ENCODE measurements around the gene EMC1. TPM values are rescaled to one million over a fixed set of nuclear protein-coding genes. Genes with fewer than 3 reads are reported as not detected.
"Not testable (repeated sequence)": the region's sequence is repeated elsewhere in the genome, so short reads cannot be mapped to it uniquely, and the experiment has no call there.

The EMC1 gene
- total RNA-seq, 1 donor from 2014 or later, result 47.8 TPM

DNA sequence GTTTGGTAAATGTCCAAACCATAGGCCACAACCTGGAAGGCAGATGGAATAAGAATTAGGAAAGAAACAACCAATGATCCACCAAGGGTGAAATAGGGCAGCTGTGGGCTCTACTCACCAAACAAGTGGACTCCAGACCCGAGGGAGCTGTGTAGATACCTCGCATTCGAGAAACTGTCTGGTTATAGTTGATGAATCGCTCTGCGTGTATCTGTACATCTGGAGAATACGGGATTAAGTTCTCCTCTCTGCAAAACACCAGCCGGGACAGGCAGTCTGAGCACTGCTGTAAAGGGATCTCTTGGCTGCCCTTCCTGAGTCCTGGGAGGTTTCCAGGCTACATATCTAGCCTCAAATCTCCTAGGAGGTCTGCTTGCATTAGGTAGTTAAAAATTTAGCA is 31.9 kb downstream of the EMC1 start:
- intact Hi-C loops (cut with micrococcal nuclease), result no loop called here

DNA sequence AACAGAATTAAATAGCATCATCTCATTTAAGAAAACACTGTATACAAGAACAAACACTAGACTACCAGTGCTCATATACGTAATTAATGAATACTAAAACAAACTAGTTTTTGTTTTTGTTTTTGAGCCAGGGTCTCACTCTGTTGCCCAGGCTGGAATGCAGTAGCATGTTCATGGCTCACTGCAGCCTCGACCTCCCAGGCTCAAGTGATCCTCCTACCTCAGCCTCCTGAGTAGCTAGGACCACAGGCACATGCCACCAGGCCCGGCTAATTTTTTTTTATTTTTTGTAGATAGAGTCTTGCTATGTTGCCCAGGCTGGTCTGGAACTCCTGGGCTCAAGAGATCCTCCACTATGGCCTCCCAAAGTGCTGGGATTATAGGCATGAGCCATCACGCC is 34.7 kb downstream of the EMC1 start:
- intact Hi-C loops (cut with micrococcal nuclease), result not testable (repeated sequence)

DNA sequence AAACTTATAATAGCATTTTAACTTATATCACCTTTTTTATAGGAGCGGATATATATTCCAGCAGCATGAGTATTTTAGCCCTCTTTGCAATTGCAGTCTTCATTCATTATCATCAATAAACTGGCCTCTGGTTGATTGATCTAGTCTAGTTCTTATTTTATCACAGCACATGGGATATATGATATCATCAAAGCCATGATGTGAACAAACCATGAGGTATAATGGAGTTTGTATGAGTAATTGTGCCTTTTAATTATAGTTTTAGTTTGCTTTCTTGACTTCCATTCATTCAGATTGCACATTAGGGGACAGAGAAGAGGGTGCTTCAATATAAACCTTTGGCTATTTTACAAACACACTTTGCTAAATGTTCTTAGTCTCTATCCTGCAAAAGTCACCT is 37.7 kb downstream of the EMC1 start:
- intact Hi-C loops (cut with micrococcal nuclease), result no loop called here

DNA sequence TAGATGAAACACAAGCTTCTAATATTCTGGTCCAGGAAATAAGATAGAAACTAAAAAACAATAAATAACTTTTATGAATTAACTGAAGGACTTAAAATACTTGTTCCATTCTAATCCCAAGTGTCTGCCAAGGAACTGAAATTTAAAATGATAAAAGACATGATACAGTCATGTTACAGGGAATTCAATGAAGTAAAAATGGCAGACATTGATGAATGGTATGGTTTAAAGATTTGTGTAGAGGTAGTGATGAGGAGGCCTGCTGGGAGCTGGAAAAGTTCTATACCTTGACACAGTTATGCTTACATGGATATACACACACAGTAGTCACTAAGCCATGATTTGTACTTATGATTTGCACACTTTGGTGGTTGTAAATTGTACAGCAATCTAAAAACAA is 39.2 kb downstream of the EMC1 start:
- intact Hi-C loops (cut with micrococcal nuclease), result no loop called here

DNA sequence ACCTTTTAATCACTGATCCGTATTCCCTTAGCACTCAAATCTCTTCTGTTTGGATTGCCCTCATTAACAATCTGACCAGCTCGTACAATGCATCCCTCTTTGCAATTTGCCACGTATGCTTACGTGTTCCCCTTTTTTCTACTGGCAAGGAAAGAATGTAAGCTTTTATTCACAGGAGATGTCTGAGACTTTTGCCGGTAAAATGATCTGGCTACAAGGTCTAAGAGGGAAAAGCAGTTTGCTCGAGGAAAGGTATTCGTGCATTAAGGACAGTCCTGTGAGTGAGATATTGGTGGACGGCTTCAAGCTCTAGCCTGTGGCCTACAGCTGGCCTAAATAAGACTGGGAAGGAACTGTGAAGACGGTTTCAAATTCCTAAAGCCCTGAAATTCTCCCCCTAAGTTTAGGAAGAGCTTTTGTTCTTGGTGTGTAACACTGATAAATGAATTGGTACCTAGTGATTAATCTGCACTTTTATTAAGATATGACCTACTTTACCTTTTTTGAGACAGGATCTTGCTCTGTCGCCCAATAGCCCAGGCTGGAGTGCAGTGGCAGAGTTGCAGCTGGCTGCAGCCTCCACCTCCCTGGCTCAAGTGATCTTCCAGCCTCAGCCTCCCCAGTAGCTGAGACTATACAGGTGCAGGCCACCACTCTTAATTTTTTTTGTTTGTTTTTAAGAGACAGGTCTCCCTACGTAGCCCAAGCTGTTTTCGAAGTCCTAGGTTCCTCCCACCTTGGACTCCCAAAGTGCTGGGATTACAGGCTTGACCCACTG is 40.4 kb downstream of the EMC1 start:
- intact Hi-C loops (cut with micrococcal nuclease), result loop anchor here (1.0 to 2.0 kb wide), 10 partner anchors 30 to 385 kb away; partner anchors contain the start of genes AKR7A2, ALDH4A1, EMC1 and MRTO4

DNA sequence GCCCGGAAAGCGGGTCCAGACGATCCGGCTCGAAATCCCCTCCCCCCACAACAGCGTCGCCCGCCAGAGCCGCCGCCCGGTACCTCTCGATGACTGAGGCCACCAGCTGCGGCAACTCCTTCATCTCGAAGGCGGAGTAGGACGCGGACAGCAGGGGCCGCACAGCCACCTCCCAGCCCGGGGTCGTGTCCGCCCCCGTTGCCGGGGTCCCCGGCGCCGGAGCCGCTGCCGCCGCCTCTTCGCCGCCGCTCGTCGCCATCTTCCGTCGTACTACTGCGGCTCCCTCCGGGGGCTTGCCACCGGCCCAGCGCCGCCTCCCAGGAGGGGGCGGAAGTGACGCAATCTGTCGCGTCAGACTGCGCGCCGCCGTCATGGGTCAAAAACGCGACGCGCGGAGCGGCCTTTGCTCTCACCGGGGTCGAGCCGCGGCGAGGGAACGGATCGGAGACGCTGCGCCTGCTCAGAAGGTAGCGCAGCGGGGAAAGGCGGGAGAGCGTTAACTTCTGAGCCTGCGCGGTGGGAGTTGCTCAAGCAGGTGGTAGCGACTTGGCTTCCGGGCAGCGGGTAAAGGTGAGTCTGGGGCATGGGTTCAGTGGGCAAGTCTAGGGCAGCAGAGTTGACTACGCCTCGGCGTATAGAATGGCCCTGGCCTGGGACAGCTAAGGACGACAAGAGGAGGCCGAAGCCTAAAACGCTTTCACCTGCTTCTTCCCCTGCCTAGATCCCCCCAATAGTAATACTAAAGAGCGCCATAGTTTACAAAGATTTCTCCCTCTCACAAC is 41.1 kb downstream of the EMC1 start, which contains the start of gene UBR4:
Gene UBR4, minus strand, starts transcription at position 277 of the 782 bp plus-strand sequence. Its CDS starts 18 bp downstream, at position 259.
- intact Hi-C loops (cut with micrococcal nuclease), result loop anchor here (1.0 to 2.0 kb wide), 10 partner anchors 30 to 386 kb away; partner anchors contain the start of genes AKR7A2, ALDH4A1, EMC1 and MRTO4

DNA sequence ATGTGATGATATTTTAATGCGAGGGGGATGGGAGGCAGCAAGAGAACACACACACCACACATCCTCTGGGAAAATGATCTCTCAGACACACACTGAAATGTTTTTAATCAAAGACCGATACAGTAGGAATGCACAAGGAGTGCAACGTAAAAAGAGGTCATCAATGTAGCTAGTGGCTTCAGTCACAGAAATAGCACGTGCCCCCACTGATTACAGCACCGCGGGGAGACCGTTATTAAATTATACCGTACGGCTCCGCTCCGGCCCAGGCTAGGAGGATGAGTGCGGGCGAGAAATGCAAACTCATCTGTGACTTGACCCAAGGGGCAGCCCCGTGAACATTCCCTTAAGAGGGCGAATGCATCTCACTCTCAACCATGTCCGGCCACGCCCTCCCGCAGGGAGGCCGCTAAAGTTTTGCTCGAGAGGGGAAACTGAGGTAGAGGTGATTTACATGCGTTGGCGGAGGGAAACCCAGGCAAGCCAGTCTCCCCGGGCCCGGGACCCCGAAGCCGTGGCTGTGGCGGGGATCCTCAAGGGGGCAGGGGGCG is 41.8 kb downstream of the EMC1 start:
- intact Hi-C loops (cut with micrococcal nuclease), result no loop called here

DNA sequence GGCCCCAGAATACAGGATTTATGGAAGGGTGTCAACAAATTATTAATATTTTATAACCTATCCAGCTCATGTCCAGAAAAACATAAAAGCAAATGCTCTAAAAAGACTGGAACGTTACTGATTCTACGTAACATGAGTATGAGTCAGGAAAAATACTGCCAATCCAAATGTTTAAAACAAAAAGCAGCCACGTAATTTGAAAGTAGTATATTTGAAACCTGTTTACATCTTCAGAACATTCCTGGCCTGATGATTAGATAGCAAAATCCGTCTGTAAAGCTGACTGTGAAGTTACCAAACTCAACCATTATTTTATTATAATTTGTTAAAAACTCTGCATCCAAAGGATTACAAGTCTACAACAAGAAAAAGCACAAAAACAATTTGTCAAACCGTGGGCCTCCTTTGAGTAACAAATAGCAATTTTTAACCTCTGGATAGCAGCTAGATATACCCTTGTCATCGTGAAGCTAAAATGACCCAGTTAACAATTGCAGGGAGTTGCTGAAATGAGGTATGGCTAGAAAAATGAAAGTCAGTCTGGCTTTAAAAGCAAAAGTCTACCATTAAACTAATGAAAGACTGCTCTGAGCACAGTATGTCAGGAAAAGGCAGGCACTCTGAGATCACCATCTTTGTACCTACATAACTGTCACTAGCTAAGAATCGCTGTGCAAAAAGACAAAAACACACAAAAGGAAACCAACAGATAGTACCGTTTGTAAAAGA is 42.5 kb downstream of the EMC1 start:
- intact Hi-C loops (cut with micrococcal nuclease), result no loop called here

DNA sequence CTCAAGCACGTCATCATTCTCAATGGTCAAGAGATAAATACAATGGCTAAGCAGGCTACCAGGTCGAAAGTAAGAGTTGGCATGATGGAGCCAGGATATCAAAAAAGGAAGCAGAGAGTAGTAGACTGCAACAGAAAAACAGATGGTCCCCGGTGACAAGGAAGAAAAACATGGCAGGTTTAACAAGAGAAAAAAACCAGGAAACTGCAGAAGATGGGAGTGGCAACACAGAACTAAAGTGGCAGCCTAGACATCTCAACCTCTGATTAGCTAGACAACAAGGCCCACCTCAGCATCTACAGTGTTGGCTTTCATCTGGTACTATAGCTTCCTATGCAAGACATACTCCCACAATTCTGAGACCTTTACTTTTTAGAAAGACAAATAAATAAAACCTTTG is 44.4 kb downstream of the EMC1 start:
- intact Hi-C loops (cut with micrococcal nuclease), result no loop called here

DNA sequence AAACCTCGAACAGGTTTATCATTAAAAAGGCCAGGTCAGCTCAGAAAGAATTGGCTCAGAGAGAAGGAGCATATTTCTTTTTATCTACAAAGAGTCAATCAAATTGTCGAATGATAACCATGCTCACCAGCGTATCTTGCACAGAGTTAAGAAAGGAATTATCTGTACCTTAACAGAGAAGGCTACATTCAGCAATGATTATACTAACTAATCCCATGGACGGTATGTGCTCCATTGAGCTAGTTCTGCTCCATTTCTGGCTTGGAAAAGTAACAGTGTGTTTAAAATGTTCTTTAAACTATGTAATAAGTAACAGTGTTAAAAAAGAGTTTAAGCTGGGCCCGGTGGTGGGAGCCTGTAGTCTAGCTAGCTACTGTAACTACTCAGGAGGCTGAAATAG is 45.5 kb downstream of the EMC1 start:
- intact Hi-C loops (cut with micrococcal nuclease), result no loop called here

DNA sequence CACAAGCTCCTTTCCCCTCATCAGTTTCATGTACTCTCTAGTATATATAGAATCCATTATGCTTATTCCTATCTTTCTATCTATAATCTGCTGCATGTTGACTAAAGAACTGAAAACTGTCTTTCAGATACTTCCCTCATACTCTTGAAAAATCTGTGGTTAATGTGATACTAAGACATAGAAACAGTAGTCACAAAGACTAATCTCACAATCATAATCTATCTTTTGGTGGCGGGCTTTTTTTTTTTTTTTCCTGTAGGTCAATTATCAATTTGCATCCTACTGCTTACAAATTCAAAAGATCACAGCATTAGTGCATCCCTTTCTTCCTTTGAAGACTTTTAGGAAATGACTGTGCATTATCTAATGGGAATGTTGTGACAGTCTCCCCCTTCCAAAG is 45.9 kb downstream of the EMC1 start:
- intact Hi-C loops (cut with micrococcal nuclease), result no loop called here

DNA sequence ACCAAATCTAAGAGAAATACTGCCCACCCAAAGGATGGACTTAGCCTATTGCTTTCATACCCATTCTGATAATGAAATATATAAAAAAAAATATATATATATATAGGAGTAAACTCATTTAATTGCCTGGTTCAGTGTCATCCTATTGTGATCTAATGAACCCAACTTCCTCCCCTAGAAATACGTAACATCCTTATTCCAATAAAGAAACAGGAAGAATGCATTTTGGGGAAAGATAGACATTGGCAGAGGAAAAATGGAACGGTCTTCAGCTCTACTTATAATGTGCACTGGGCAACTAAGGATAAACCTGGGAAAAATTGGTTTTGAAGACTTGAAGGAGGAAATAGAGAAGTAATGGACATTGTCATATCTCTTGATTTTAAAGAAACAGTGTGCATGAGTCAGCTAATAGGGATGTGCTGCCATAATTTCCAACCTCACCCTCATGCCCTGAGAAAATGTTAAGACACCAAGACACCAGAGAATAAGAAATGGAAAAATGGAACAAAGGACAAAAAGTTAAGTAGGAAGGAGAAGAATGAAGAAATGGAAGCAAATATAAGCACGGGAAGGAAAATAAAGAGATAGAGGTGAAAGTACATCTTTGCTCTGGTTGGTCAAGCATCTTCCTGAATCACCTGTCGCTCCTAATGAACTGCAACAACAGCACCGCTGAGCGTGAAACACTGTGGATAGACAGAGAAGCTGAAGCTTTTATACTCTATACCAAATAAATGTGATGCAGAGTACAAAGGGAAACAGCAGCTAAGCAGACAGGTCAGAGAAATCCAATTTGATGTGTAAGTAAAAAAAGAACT is 46.7 kb downstream of the EMC1 start:
- intact Hi-C loops (cut with micrococcal nuclease), result no loop called here

DNA sequence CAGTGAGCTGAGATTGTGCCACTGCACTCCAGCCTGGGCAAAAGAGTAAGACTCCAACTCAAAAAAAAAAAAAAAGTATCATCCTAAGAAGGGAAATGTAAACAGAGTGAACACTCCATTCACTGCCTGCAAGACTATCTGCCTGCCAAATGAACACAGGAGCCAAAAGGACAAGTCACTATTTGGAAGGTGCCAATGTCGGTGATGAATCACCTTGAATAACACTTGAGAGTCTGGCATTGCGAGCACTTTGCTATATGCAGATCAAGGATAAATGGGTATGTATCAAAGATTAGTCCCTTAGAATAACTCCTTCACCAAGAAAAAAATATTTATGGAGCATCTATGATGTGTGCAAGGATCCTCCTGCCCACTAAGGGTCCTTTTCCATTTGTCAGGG is 47.9 kb downstream of the EMC1 start:
- intact Hi-C loops (cut with micrococcal nuclease), result no loop called here

DNA sequence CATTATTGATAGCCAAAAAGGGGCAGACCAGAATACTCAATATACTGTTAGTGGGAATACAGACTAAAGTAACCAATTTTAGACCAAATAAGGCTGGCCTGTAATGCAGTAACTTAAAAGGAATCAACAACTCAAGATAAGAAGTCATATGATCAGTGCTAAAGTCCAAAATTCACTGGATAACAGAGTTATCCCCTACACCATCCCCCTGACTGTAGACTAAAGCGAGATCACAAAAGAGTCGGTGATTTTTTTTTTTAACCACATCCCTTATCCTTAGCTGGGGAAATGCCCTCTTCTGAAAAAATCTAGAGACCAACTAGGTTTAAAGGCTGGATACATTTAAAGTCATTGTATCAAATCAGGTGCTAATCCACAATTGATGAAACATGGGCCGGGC is 48.9 kb downstream of the EMC1 start:
- intact Hi-C loops (cut with micrococcal nuclease), result no loop called here

DNA sequence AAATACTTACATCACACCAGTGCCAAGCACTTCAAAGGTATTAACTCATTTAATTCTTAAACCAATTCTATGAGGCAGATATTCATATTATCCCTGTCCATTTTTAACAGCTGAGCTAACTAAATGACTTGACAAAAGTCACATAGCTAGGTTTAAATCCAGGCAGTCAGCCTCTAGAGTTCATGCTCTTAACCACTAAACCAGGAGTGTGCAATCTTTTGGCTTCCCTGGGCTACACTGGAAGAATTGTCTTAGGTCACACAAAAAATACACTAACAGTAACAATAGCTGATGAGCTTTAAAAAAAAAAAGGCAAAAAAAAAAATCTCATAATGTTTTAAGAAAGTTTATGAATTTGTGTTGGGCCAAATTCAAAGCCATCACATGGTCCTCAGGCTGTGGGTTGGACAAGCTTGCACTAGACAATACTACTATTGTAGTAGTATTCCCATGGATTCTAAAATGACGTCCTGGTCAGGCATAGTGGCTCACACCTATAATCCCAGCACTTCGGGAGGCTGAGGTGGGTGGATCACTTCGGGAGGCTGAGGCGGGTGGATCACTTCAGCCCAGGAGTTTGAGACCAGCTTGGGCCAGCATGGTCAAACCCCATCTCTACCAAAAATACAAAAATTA is 51.2 kb downstream of the EMC1 start:
- intact Hi-C loops (cut with micrococcal nuclease), result no loop called here

DNA sequence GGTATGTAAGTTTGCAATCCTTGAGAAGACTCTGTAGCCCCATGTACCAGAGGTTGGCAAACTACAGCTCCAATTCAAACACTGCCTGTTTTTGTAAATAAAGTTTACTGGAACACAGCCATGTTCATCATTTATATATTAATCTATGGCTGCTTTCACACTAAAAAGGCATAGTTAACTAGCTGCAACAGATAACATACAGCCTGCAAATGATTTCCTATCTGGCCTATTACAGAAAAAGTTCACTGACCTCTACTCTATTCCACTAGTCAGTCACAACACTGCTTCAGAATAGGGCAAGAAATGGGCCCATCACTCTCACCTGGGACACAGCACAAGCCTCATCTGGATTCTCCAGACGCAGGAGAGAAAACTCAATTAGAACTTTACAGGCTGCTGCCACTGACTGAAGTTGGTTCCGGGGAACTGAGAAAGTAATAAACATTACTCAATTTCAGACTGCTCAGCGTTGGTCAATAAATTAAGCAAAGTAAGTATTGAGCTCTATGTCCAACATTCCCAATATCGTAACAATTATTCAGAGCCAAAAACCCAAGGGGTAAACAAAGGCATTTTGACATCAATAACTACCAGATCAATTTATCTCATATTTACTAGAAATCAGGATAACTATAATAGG is 51.9 kb downstream of the EMC1 start:
- intact Hi-C loops (cut with micrococcal nuclease), result no loop called here

DNA sequence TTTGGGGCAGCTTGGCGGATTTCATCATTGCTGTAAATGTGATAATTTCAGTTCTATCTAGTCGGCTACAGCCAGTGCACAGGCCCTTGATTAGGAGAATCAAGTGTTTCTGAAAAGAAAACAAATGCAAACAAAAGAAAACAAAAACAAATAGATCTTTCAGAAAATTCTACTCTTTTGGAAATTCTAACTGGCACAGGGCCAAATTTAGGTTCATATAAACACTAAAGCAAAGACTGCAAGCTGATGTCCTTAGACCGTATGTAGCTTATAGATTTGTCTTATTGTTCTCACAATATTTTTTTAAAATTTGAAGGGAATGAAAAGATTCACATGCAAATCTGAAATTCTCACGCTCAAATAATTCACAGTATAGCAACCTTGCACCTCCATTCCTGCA is 52.5 kb downstream of the EMC1 start:
- intact Hi-C loops (cut with micrococcal nuclease), result no loop called here

DNA sequence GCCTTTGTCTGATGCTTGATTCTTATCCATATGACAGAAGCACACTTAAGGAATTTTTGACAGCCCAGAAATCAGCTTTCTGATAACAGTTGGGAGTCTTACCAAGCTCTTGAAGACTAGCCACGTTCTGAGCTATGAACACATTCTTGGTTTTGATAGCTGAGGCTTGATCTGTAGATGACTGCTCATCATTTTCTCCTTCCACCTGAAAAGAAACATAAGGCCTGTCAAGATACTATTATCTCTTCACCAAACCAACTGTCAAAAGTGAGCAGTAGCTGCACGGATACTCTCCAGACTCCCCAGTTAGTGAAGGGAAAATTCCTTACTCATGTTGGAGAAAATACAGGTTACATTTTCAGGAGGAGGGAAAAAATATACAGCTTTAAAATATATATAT is 53.5 kb downstream of the EMC1 start:
- intact Hi-C loops (cut with micrococcal nuclease), result no loop called here

DNA sequence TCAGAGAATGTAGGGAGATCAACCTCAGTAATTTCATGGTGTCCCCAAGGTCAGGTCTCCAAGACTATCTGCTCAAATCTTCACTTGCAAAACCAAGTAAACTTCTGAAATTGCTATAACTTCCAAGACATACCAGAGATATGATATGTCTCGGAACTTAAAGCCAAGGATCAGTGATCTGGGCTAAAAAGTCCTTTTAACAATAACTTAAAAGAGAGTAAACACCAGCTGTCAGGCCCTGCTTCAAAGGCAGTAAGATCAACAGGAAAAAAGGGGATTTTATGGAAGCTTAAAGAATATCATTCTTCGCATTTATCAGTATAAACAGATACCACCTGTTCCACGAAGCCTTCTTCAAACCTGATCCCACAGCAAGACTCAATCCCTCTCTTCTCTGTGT is 55.0 kb downstream of the EMC1 start:
- intact Hi-C loops (cut with micrococcal nuclease), result no loop called here

DNA sequence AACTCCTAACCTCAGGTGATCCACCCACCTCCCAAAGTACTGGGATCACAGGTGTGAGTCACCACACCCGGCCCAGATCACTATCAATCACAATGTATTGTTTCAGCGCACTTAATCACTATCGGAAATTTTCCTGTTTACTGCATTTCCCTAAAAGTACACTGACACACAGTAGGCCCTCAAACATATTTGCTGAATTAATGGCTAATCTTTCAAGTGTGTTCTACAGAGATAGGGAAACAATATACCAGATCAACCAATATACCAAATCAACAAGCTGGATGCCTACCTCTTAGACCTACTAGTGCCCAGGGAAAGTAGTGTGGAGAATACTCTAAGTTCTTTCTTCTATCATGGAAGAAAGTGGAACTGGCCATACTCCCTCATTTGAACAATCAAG is 58.3 kb downstream of the EMC1 start:
- intact Hi-C loops (cut with micrococcal nuclease), result no loop called here
